K562 (cell line): Measurements from ENCODE around the gene CPTP. TPM values are rescaled to one million over a fixed set of nuclear protein-coding genes. Genes with fewer than 3 reads are reported as not detected.
A peak's percentile ranks its signal among the peaks of the same experiment; 100 is the strongest.

Experiments used
- ARID1B ChIP-seq: fragments of 450-650 bp; IDR thresholded peaks from 2 replicates; pipeline ENCODE4 v1.6.1; 2016; ENCODE audit warnings: antibody characterized with exemption, mild to moderate bottlenecking, inconsistent platforms
- ATF3 ChIP-seq, 2 experiments: fragments of 450-650 bp in 1 of 2; sonication (generic) in 1 of 2; formaldehyde crosslinking in 1 of 2; IDR thresholded peaks in 1 of 2; conservative IDR thresholded peaks in 1 of 2; 2 replicates each; pipeline versions ENCODE4 v1.6.1 to v1.8.1; 2016 to 2023; ENCODE audit warnings: mild to moderate bottlenecking in 2 of 2, moderate library complexity in 2 of 2, inconsistent platforms in 1 of 2, missing genetic modification reagents in 1 of 2
- ATF7 ChIP-seq: fragments of 450-650 bp; IDR thresholded peaks from 2 replicates; pipeline ENCODE4 v1.7.1; 2014; ENCODE audit warnings: mild to moderate bottlenecking, moderate library complexity
- C11orf30 ChIP-seq: fragments of 450-650 bp; IDR thresholded peaks from 2 replicates; pipeline ENCODE4 v1.6.1; 2016; ENCODE audit warnings: low read depth, mild to moderate bottlenecking
- FOXP4 ChIP-seq: sonication (generic); formaldehyde crosslinking; IDR thresholded peaks from 2 replicates; pipeline ENCODE4 v1.8.0; 2022; ENCODE audit warnings: mild to moderate bottlenecking, missing genetic modification reagents, borderline replicate concordance
- HNRNPL ChIP-seq: fragments of 200-400 bp; formaldehyde crosslinking; IDR thresholded peaks from 2 replicates; pipeline ENCODE4 v1.6.1; 2017; ENCODE audit warnings: low read depth, mild to moderate bottlenecking, low read length
- JUND ChIP-seq, 2 experiments: IDR thresholded peaks; 2 replicates in 1 of 2; 3 replicates in 1 of 2; pipeline ENCODE4 v1.6.1; 2011; ENCODE audit warnings: borderline replicate concordance in 2 of 2, low read depth in 2 of 2, low read length in 2 of 2, improper control_type of control experiment in 1 of 2, missing biosample characterization in 1 of 2, missing genetic modification characterization in 1 of 2, missing genetic modification reagents in 1 of 2
- MAFG ChIP-seq: fragments of 450-650 bp; conservative IDR thresholded peaks from 2 replicates; pipeline ENCODE4 v1.6.1; 2016; ENCODE audit warnings: missing genetic modification characterization, missing compliant biosample characterization
- NFE2 ChIP-seq: IDR thresholded peaks from 2 replicates; pipeline ENCODE4 v1.6.1; 2014; ENCODE audit warnings: antibody characterized with exemption, low read depth
- PHF8 ChIP-seq: fragments of 200-600 bp; sonication (generic); IDR thresholded peaks from 2 replicates; pipeline ENCODE4 v1.6.1; 2012; ENCODE audit warnings: mixed run types, mild to moderate bottlenecking, inconsistent platforms, low read length, moderate library complexity, borderline replicate concordance
- POLR2G ChIP-seq: fragments of 200-400 bp; formaldehyde crosslinking; IDR thresholded peaks from 2 replicates; pipeline ENCODE4 v1.6.1; 2017; ENCODE audit warnings: low read depth, mild to moderate bottlenecking, antibody characterized with exemption, low read length, moderate library complexity
- PREB ChIP-seq: sonication (generic); formaldehyde crosslinking; IDR thresholded peaks from 2 replicates; pipeline ENCODE4 v1.8.1; 2023; ENCODE audit warnings: mild to moderate bottlenecking, missing genetic modification reagents
- TFAP4 ChIP-seq: sonication (generic); formaldehyde crosslinking; IDR thresholded peaks from 2 replicates; pipeline ENCODE4 v1.8.0; 2022; ENCODE audit warnings: missing genetic modification reagents, mild to moderate bottlenecking, moderate library complexity, borderline replicate concordance
- USF2 ChIP-seq: sonication (generic); formaldehyde crosslinking; IDR thresholded peaks from 2 replicates; pipeline ENCODE4 v1.5.0; 2020; ENCODE audit warnings: missing genetic modification reagents
- VEZF1 ChIP-seq: fragments of 200-800 bp; sonication (Bioruptor generic); IDR thresholded peaks from 2 replicates; pipeline ENCODE4 v1.6.1; 2017; ENCODE audit warnings: missing genetic modification characterization, missing compliant biosample characterization
- ZFX ChIP-seq: sonication (generic); formaldehyde crosslinking; IDR thresholded peaks from 2 replicates; pipeline ENCODE4 v1.8.0; 2022; ENCODE audit warnings: mild to moderate bottlenecking, missing genetic modification reagents, moderate library complexity
- polyA plus RNA-seq, 8 experiments: library from polyadenylated mRNA; depleted of rRNA in 4 of 8; stranded (reverse) in 5 of 8; unstranded in 3 of 8; fragments of >200 nt; fragmentation: Nextera tagmentation in 2 of 8; fragmentation: Illumina TruSeq in 1 of 8; extraction: Ambion mirVana in 2 of 8; extraction: Trizol in 1 of 8; gene quantifications; 2 replicates each; pipeline versions ENCODE4 v1.2.1 to v1.2.3, GENCODE V29; 2011 to 2014; ENCODE audit warnings: inconsistent platforms in 1 of 8, missing spikeins in 1 of 8
- total RNA-seq, 7 experiments: library from RNA; depleted of rRNA in 6 of 7; stranded (reverse); fragments of >200 nt in 6 of 7; fragmentation: Illumina TruSeq in 2 of 7; extraction: Trizol in 2 of 7; gene quantifications; 2 replicates each; pipeline versions ENCODE4 v1.2.1 to v1.2.3, GENCODE V29; 2011 to 2021; ENCODE audit warnings: low replicate concordance in 1 of 7

Gene CPTP
- total and polyA plus RNA-seq, 9 of the 15 experiments (the other 6 are each of a cell fraction or from before 2014, with no cell fraction given), result 0.11 to 25.8 (median 3.5) TPM

- TF ChIP-seq PREB (0 out of 2 replicates have a peak, but pooled peaks have one; percentile 7), USF2 (CRISPR knock-in tag) (no peak), NFE2 (peak; percentile 97), ATF3 (IDR thresholded peaks at IDR 0.05) (peak; percentile 85), ATF3 (CRISPR knock-in tag; conservative IDR thresholded peaks at IDR 0.05) (no peak), PHF8 (peak; percentile 42; the same call in 1 of the 2 replicates), POLR2G (peak; percentile 45; the same call in 1 of the 2 replicates), VEZF1 (peak; percentile 91), TFAP4 (CRISPR knock-in tag) (peak; percentile 60; the same call in 1 of the 2 replicates), MAFG (peak; percentile 82), JUND (IDR thresholded peaks at IDR 0.05; ENCODE audit: borderline replicate concordance, low read depth, low read length) (peak; percentile 92), JUND (tag; IDR thresholded peaks at IDR 0.05; ENCODE audit: borderline replicate concordance, low read depth, low read length) (peak; percentile 79; the same call in 1 of the 3 replicates), ZFX (CRISPR knock-in tag) (peak; percentile 27), ATF7 (peak; percentile 28; the same call in 1 of the 2 replicates), C11orf30 (peak; percentile 95), ARID1B (peak; percentile 65), FOXP4 (CRISPR knock-in tag) (0 out of 2 replicates have a peak, but pooled peaks have one; percentile 15), HNRNPL (no peak)
Measured at GRCh38 chr1:1305300-1306069, 19.1 kb upstream of the CPTP start (continued).
